ENCODE measurements around the gene CYP4F22. TPM values are rescaled to one million over a fixed set of nuclear protein-coding genes. Genes with fewer than 3 reads are reported as not detected.
A peak's percentile ranks its signal among the peaks of the same experiment; 100 is the strongest.

CYP4F22 gene
- total RNA-seq, 1 donor from 2014 or later = not detected

GRCh38 chr19:15536350-15536749 is 28.0 kb downstream of the CYP4F22 start:
- no peak for DNase-seq

- DNase-seq = no peak
Observed at GRCh38 chr19:15538774-15539173, 30.4 kb downstream of the CYP4F22 start.

- no peak for DNase-seq
Observed at GRCh38 chr19:15539638-15540037, 31.3 kb downstream of the CYP4F22 start.

GRCh38 chr19:15540435-15540834 is 32.1 kb downstream of the CYP4F22 start:
- no peak for DNase-seq

DNA sequence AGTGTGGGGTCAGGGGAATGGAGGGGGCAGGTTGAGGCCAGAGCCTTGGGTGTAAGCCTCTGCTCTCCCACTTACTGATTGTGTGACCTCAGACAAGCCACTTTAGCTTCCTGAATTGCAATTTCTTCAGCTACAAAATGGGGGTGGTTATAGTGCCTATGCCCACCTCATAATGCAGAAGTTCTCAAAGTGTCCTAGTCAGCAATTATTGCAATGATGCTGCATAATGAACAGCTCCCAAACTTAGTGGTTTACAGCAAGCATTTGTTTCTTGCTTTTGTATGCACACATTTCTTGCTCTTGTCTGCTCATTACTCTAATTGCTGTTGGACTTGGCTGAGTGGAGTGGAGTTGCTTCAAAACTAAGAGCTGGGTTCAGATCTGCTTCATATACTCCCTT is 36.0 kb downstream of the CYP4F22 start:
- no peak for DNase-seq

- DNase-seq = no peak
Observed at GRCh38 chr19:15544970-15545369, 36.6 kb downstream of the CYP4F22 start.

- DNase-seq = no peak
Observed at GRCh38 chr19:15548648-15549047, 40.3 kb downstream of the CYP4F22 start.

DNA sequence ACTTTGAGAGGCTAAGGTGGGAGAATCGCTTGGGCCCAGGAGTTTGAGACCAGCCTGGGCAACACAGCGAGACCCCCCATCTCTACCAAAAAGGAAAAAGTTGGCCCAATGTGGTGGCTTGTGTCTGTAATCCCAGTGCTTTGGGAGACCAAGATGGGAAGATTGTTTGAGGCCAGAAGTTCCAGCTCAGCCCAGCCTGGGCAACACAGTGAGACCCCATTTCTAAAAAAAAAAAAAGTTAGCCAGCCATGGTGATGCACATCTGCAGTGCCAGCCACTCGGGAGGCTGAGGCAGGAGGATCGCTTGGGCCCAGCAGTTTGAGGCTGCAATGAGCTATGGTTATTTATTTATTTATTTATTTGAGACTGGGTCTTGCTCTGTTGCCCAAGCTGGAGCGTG is 41.3 kb downstream of the CYP4F22 start:
- DNase-seq = no peak

- no peak for DNase-seq
Observed at GRCh38 chr19:15550273-15550672, 41.9 kb downstream of the CYP4F22 start.

DNA sequence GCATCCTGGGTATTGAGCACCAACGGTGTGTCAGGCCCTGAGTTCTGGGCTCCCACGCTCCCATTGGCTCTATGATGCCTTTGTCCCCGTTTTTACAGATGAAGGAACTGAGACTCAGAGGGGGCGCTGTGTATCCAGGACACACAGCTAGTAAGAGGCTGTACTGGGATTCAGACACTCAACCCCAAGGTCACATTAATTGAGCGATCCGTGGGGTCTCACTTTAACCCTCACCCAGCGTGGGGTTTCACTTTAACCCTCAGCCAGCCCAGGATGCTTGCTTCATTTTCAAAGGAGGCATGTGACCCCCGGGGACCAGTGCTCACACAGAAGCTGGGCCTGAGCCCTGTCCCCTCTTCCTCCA is 42.6 kb downstream of the CYP4F22 start:
- no peak for DNase-seq

- DNase-seq = peak; percentile 6
Observed at GRCh38 chr19:15551293-15552004, 43.1 kb downstream of the CYP4F22 start.

DNA sequence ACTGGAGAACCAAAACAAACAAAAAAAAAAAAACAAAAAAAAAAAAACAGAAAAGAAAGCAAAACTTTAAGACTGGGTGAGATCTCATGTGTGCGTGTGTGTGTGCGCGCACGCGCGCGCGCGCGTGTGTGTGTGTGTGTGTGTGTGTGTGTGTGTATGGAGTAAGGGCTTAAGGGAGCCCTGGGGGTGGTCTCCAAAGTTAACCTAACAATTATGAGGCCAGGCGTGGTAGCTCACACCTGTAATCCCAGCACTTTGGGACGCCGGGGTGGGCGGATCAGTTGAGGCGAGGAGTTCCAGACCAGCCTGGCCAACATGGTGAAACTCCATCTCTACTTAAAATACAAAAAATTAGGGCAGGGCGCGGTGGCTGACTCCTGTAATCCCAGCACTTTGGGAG is 46.7 kb downstream of the CYP4F22 start:
- no peak for DNase-seq

DNA sequence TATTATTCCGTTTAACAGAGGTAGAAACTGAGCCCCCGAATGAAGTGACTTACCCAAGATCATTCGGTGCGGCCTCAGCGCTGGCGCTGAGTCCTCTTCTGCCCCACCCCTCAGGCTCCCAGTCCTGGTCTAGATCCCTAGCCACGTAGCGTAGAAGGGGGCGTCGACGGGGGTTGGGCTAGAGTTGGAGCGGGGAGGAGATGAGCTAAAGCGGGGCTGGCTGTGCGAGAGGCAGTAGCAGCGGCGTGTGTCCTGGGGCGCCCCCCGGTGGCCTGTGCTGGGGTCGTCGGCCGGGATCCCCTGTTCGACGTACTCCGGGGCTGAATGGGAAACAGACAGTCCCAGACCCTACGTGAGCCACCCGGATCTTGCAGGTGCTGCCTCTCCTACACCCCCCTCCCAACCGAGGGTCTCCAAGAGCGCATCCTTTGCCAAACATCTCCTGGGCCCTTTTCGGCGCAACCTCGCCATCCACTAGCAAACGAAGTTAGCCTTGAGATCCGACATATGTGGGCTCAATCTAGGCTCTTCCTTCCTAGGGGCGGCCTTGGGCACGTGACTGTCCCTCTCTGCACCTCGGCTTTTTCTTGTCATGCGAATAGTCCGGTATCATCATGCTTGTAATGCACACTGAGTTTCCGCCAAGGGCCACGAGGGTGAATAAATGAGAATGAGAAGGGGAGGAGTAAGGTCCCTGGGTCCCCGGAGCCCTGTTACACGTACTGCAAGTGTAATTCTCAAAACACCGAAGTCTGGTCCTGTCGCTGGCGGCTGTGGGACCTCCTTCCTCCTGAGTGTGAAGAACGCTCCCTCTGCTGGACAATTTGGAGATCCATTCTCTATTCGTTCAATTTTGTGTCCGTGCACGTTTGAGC is 47.7 kb downstream of the CYP4F22 start:
- peak; percentile 93 for DNase-seq

- no peak for DNase-seq
Observed at GRCh38 chr19:15556634-15557181, 48.4 kb downstream of the CYP4F22 start.

GRCh38 chr19:15557223-15557622 is 48.9 kb downstream of the CYP4F22 start:
- DNase-seq = no peak

GRCh38 chr19:15562145-15562544 is 53.8 kb downstream of the CYP4F22 start:
- DNase-seq = no peak

GRCh38 chr19:15562861-15563260 is 54.5 kb downstream of the CYP4F22 start:
- peak; percentile 53 for DNase-seq

DNA sequence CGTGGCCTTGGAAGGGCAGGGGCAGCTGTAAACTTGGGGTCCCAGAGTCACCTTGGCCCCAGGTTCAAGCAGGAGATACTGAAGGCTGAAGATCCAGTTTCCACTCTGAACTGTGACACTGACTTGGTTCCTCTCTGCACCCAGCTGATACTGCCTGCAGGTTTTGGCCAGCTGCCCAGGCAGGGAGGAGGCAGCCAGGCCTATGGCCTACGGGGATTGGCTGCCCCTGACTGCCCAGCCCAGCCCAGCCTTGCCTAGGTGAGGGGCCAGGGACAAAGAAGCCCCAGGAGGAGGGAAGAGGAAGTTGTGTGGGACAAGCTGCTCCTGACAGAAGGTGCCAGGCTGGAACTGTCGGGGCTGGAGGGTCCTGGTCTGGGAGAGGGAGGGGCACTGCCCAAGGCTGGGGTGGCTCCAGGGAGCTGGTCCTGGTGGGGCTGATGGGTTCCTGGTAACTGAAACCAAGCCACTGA is 55.0 kb downstream of the CYP4F22 start:
- DNase-seq = peak; percentile 38

GRCh38 chr19:15563931-15564330 is 55.6 kb downstream of the CYP4F22 start:
- no peak for DNase-seq

DNA sequence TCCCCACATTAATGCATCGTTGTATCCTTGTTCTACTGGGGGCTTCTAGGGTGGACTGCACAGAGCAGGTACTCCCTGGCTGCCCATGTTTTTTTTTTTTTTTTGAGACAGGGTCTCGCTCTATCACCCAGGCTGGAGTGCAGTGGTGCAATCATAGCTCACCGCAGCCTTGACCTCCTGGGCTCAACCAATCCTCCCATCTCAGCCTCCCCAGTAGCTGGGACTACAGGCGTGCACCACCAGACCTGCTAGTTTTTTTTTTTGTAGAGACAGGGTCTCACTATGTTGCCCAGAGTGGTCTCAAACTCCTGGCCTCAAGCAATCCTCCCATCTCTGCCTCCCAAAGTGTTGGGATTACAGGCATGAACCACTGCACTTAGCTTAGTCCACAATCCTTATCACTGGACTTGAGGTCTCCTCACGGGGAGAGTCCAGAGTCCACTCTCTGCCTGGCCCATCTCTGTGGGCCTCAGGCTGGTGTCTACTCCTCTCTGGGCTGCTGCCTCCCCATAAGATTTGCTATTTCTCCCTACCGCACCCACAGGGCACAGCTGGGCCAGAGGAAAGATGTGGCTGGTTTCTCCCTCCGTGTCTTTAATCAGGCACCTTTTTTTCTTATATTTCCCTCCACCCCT is 56.3 kb downstream of the CYP4F22 start:
- DNase-seq = no peak

GRCh38 chr19:15570420-15570819 is 62.1 kb downstream of the CYP4F22 start:
- no peak for DNase-seq

DNA sequence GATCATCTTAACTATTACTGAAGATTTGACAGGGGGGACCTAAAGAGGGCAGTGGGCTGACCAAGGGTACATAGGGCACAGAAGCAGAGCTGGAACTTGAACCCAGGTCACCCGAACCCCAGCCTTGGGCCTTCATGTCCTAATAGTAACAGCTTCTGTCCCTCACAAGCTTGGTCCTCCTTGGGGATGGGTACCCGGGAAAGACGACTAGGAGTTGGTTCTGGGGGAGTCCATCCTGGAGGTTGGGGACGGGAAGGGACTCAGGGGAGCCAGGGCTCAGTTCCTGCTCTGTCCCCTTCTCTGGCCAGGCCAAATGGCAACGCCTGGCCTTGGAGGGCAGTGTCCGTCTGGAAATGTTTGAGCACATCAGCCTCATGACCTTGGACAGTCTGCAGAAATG is 67.1 kb downstream of the CYP4F22 start:
- DNase-seq = no peak
